Heart right ventricle (tissue), 16 donors: ENCODE measurements around the gene GMDS. TPM values are rescaled to one million over a fixed set of nuclear protein-coding genes. Genes with fewer than 3 reads are reported as not detected.

Experiments used
- ATAC-seq, 8 donors: fragments of 200-7000 bp; cut with Tn5 transposase; one replicate each; pipeline ENCODE4 v1.9.1; 2020; ENCODE audit warnings: mild to moderate bottlenecking in 8 of 8, moderate library complexity in 8 of 8, moderate number of reproducible peaks in 1 of 8
- DNase-seq, 2 donors: peaks; one replicate each; pipeline ENCODE4 v3.0.0-alpha.2; 2020
- H3K27ac ChIP-seq, 10 donors: fragments of 200-600 bp; sonication (generic) in 2 of 10; one replicate each; pipeline versions ENCODE4 v1.5.0 to v1.8.0; 2020 to 2022; ENCODE audit warnings: mild to moderate bottlenecking in 3 of 10
- H3K27me3 ChIP-seq, 7 donors: fragments of 200-600 bp; one replicate each; pipeline ENCODE4 v1.8.0; 2021 to 2022; ENCODE audit warnings: mild to moderate bottlenecking in 2 of 7
- H3K36me3 ChIP-seq, 9 donors: fragments of 200-600 bp; sonication (generic) in 1 of 9; one replicate each; pipeline versions ENCODE4 v1.5.0 to v1.8.0; 2020 to 2022; ENCODE audit warnings: mild to moderate bottlenecking in 2 of 9
- H3K4me1 ChIP-seq, 9 donors: fragments of 200-600 bp; sonication (generic) in 1 of 9; one replicate each; pipeline versions ENCODE4 v1.5.0 to v1.8.0; 2020 to 2022; ENCODE audit warnings: mild to moderate bottlenecking in 4 of 9
- H3K4me3 ChIP-seq, 10 donors: fragments of 200-600 bp; sonication (generic) in 2 of 10; one replicate each; pipeline versions ENCODE4 v1.5.0 to v1.8.0; 2020 to 2022; ENCODE audit warnings: mild to moderate bottlenecking in 7 of 10, moderate library complexity in 2 of 10
- H3K9me3 ChIP-seq, 11 donors: fragments of 200-600 bp in 10 of 11; sonication (generic) in 2 of 11; one replicate each; pipeline versions ENCODE4 v1.5.0 to v1.8.0; 2013 to 2022; ENCODE audit warnings: mild to moderate bottlenecking in 2 of 11, control low read depth in 1 of 11, moderate library complexity in 1 of 11
- CTCF ChIP-seq, 9 donors: fragments of 200-600 bp; sonication (generic) in 2 of 9; IDR thresholded peaks; one replicate each; pipeline versions ENCODE4 v1.5.0 to v1.8.0; 2021 to 2022; ENCODE audit warnings: antibody characterized with exemption in 9 of 9, mild to moderate bottlenecking in 5 of 9, moderate library complexity in 1 of 9
- WGBS, 2 donors: extraction: QIAGEN DNeasy Blood & Tissue Kit; methylation state at CpG; one replicate each; pipeline ENCODE4 v1.1.7; 2013; ENCODE audit warnings: inconsistent platforms in 1 of 2; 5-methylcytosine and 5-hydroxymethylcytosine counted together
- intact Hi-C, 10 donors: fragments of 100-400 bp; cut with DNase I; formaldehyde crosslinking; loops; one replicate each; pipeline versions ENCODE4 v1.11.1 to v1.14.2; 2022
- polyA plus RNA-seq, 2 donors: library from polyadenylated mRNA; stranded (reverse); fragments of 200-250 nt; gene quantifications; one replicate each; pipeline ENCODE4 v1.2.3, GENCODE V29; 2013
- total RNA-seq, 10 donors: library from RNA; stranded (reverse); fragmentation: NEBNext Ultra II Directional in 3 of 10; extraction: Animal tissue kit (Norgen Biotek cat#: 25700) in 3 of 10; gene quantifications; one replicate each; pipeline versions ENCODE4 v1.2.1 to v1.2.4, GENCODE V29; 2021 to 2023
- donor health status: Arrhythmogenic right ventricular cardiomyopathy.
- donor health status: ischemic (EF 13 %, LVEDD 7.1; RV severe dilation, severe dysfunction).
- donor health status: healthy with polysubstance abuse.
- donor health status: DM: no; HTN: yes; CAD: no.
- donor health status: DM: no; HTN: no; CAD: no.
- donor health status: ischemic (EF 25% LVEDD 6.9; RV normal size, moderate dysfunction).
- donor health status: ischemic (EF 25% LVEDD 5.7; RV mildly dilated, moderate dysfunction).
- donor health status: healthy.
- donor health status: DM: yes; HTN: yes; CAD: no.
- donor health status: Ischemic cardiomyopathy.
- donor health status: ischemic (EF 35%, LVEDD 5.7; RV mildly dilated, moderate dysfunction).
- donor health status: nonischemic (EF 11% LVEDD 7.7; RV severe dilation, severe dysfunction).
- donor health status: DM: yes; HTN: yes; CAD: no.
- donor health status: PGD.
- donor health status: ischemic (EF 29% LVEDD 5.4; RV normal size, mild dysfunction).
- donor health status: nonischemic (EF 23%, LVEDD 6.1; RV moderate dilation, normal function).

GMDS gene
- total and polyA plus RNA-seq, 12 donors: 5.0 to 10.6 (median 6.9) TPM

GRCh38 chr6:1577146-1577680, 668.2 kb downstream of the GMDS start:
- Histone ChIP-seq H3K9me3 (peaks cover 0 to 2% (median 0%) of the 10 kb centered on the region in 11 donors), H3K27ac (no peak overlapping the region), H3K36me3 (no peaks in the 10 kb centered on the region), H3K4me1 (peaks cover 0 to 14% (median 0%) of the 10 kb centered on the region in 9 donors), H3K4me3 (no peak overlapping the region), H3K27me3 (no peaks in the 10 kb centered on the region)
- intact Hi-C loops: no loop called here
- DNase-seq: no peak
- TF ChIP-seq CTCF (IDR thresholded peaks at IDR 0.05): no peak
- WGBS, 2 donors: 93 to 95% methylated on average over 11 of the region's 11 CpGs
- no peak for ATAC-seq

GRCh38 chr6:1576711-1577110, 668.7 kb downstream of the GMDS start:
- H3K9me3 ChIP-seq: peaks cover 0 to 7% (median 0%) of the 10 kb centered on the region in 11 donors
- no peaks in the 10 kb centered on the region for H3K27me3 ChIP-seq
- DNase-seq: no peak
- TF ChIP-seq CTCF (IDR thresholded peaks at IDR 0.05): no peak
- ATAC-seq: no peak
- 94% methylated on average over 11 of the region's 11 CpGs for WGBS, 2 donors
- H3K4me1 ChIP-seq: peaks cover 0 to 14% (median 0%) of the 10 kb centered on the region in 9 donors
- no peaks in the 10 kb centered on the region for H3K36me3 ChIP-seq
- intact Hi-C loops: no loop called here
- no peak overlapping the region for H3K27ac ChIP-seq
- no peak overlapping the region for H3K4me3 ChIP-seq

- no peak for ATAC-seq
- Histone ChIP-seq H3K27me3 (no peaks in the 10 kb centered on the region), H3K27ac (peak overlapping the region in 6 of 10 donors; percentile 38 to 76 (median 68)), H3K36me3 (no peaks in the 10 kb centered on the region), H3K9me3 (peaks cover 0 to 12% (median 3%) of the 10 kb centered on the region in 11 donors), H3K4me1 (peaks cover 0 to 14% (median 0%) of the 10 kb centered on the region in 9 donors), H3K4me3 (no peak overlapping the region)
- intact Hi-C loops: no loop called here
- WGBS, 2 donors: 82 to 85% methylated on average over 9 of the region's 9 CpGs
- no peak for TF ChIP-seq CTCF (IDR thresholded peaks at IDR 0.05)
- DNase-seq: no peak
Measured at GRCh38 chr6:1576166-1576565, 669.2 kb downstream of the GMDS start.

GRCh38 chr6:1575210-1576041, 670.0 kb downstream of the GMDS start:
- H3K27me3 ChIP-seq: no peaks in the 10 kb centered on the region
- no peaks in the 10 kb centered on the region for H3K36me3 ChIP-seq
- 44 to 47% methylated on average over 16 of the region's 16 CpGs for WGBS, 2 donors
- peaks cover 0 to 14% (median 0%) of the 10 kb centered on the region in 9 donors for H3K4me1 ChIP-seq
- TF ChIP-seq CTCF (IDR thresholded peaks at IDR 0.05): no peak
- intact Hi-C loops: no loop called here
- H3K4me3 ChIP-seq: peak overlapping the region in 5 of 10 donors; percentile 17 to 34 (median 27)
- ATAC-seq (peak; percentile 56 to 78 (median 61)), DNase-seq (peak; percentile 36 to 54)
- H3K27ac ChIP-seq: peak overlapping the region in 8 of 10 donors; percentile 22 to 76 (median 61)
- H3K9me3 ChIP-seq: peaks cover 0 to 20% (median 8%) of the 10 kb centered on the region in 11 donors
